SK-N-MC (cell line): ENCODE results near the gene NRDE2.

Experiments used
- EZH2 ChIP-seq: fragments of 200-600 bp; sonication (generic); IDR thresholded peaks from one replicate; pipeline ENCODE4 v1.6.1; 2017; ENCODE audit warnings: antibody characterized with exemption
- FOXP2 ChIP-seq: optimal IDR thresholded peaks from 2 replicates; pipeline ENCODE3; 2011; ENCODE audit warnings: mild to moderate bottlenecking, moderate library complexity; ENCODE audit not compliant: insufficient read depth; ENCODE audit errors: extremely low read length, control extremely low read depth
- POLR2AphosphoS5 ChIP-seq: IDR thresholded peaks from 2 replicates; pipeline ENCODE4 v1.6.1; 2012; ENCODE audit warnings: mild to moderate bottlenecking, low read depth, low read length, borderline replicate concordance

- no peak for TF ChIP-seq EZH2
- no peak for TF ChIP-seq POLR2AphosphoS5
- no peak for TF ChIP-seq FOXP2
Observed at GRCh38 chr14:90281756-90282155, 50.0 kb downstream of the NRDE2 start.
